Omental fat pad (tissue), 4 donors: ENCODE measurements around the gene FAR1. TPM values are rescaled to one million over a fixed set of nuclear protein-coding genes. Genes with fewer than 3 reads are reported as not detected.
"Not testable (repeated sequence)": the region's sequence is repeated elsewhere in the genome, so short reads cannot be mapped to it uniquely, and the experiment has no call there.

Experiments
- ATAC-seq: fragments of 150-250 bp; one replicate; pipeline ENCODE4 v1.9.1; 2016; ENCODE audit warnings: mild to moderate bottlenecking, moderate library complexity; ENCODE audit not compliant: low FRiP score
- DNase-seq: peaks from one replicate; pipeline ENCODE4 v3.0.0-alpha.2; 2019; ENCODE audit warnings: low spot score
- total RNA-seq, 4 donors: library from RNA; depleted of rRNA; stranded (reverse); fragments of >200 nt; gene quantifications; one replicate each; pipeline ENCODE4 v1.1.0, GENCODE V29; 2016
- TF ChIP-seq, protein P1 (sequence below), 3 donors: fragments of 450-650 bp; IDR thresholded peaks; one replicate each; pipeline ENCODE4 v1.5.1; 2016 to 2017; ENCODE audit warnings: antibody characterized with exemption in 3 of 3, mild to moderate bottlenecking in 3 of 3, moderate library complexity in 2 of 3

FAR1 gene, protein sequence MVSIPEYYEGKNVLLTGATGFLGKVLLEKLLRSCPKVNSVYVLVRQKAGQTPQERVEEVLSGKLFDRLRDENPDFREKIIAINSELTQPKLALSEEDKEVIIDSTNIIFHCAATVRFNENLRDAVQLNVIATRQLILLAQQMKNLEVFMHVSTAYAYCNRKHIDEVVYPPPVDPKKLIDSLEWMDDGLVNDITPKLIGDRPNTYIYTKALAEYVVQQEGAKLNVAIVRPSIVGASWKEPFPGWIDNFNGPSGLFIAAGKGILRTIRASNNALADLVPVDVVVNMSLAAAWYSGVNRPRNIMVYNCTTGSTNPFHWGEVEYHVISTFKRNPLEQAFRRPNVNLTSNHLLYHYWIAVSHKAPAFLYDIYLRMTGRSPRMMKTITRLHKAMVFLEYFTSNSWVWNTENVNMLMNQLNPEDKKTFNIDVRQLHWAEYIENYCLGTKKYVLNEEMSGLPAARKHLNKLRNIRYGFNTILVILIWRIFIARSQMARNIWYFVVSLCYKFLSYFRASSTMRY
- total RNA-seq: 10 to 100 TPM; 35.4 to 56.8 (median 45.4) TPM

DNA sequence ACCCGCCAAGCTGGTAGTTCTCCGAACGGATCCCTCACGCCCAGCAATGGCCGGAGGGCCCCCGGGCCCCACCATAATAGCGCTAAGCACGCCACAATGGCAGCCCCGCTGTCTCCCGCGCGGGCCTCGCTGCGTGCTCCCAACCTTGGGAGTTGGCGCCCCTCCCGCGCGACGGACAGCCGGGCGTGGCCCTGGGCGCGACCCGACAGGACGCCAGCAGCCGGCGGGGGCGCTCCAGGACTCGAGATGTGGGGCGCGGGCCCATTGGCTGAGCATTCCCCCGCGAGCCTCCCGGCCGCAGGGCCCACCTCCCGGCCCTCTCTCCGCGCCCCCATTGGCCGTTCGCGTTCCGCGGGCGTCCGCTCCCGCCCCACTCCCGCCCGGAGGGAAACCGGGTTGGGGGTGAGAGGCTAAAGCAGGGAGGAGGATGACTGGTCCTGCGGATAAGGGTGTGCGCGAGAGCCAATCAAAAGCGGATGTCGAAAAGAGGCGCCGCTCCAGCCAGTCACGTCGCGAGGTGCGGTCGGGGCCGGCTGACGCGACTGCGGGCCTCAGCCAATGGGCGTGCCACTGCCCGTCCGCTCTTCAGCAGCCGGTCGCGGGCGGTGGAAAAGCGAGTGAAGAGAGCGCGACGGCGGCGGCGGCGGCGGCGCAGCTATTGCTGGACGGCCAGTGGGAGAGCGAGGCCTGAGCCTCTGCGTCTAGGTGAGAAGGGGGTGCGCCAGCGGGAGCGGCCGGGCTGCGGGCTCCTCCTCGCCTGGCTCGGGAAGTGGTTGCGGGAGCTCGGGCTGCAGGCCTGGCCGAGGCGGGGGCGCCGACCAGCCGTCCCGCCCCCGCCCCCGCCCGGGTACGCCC, at the start of gene FAR1:
FAR1 (plus strand) TSS at position 567 of the 855 bp plus-strand sequence. CDS start 26,098 bp downstream, outside the sequence.
- TF ChIP-seq, protein P1, sequence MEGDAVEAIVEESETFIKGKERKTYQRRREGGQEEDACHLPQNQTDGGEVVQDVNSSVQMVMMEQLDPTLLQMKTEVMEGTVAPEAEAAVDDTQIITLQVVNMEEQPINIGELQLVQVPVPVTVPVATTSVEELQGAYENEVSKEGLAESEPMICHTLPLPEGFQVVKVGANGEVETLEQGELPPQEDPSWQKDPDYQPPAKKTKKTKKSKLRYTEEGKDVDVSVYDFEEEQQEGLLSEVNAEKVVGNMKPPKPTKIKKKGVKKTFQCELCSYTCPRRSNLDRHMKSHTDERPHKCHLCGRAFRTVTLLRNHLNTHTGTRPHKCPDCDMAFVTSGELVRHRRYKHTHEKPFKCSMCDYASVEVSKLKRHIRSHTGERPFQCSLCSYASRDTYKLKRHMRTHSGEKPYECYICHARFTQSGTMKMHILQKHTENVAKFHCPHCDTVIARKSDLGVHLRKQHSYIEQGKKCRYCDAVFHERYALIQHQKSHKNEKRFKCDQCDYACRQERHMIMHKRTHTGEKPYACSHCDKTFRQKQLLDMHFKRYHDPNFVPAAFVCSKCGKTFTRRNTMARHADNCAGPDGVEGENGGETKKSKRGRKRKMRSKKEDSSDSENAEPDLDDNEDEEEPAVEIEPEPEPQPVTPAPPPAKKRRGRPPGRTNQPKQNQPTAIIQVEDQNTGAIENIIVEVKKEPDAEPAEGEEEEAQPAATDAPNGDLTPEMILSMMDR (IDR thresholded peaks at IDR 0.05): no peak
- ATAC-seq (peak; percentile 99), DNase-seq (peak; percentile 78)

- TF ChIP-seq, protein P1 (IDR thresholded peaks at IDR 0.05): no peak
- no peak for DNase-seq
- no peak for ATAC-seq
Measured at GRCh38 chr11:13620063-13620462, 48.4 kb upstream of the FAR1 start.

- not testable (repeated sequence) for ATAC-seq, DNase-seq
Measured at GRCh38 chr11:13626818-13627217, 41.6 kb upstream of the FAR1 start.

DNA sequence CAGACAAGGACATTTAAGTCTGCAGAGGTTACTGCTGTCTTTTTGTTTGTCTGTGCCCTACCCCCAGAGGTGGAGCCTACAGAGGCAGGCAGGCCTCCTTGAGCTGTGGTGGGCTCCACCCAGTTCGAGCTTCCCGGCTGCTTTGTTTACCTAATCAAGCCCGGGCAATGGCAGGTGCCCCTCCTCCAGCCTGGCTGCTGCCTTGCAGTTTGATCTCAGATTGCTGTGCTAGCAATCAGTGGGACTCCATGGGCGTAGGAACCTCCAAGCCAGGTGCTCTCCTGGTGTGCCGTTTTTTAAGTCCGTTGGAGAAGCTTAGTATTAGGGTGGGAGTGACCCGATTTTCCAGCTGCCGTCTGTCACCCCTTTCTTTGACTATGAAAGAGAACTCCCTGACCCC, 39.8 kb upstream of the FAR1 start:
- not testable (repeated sequence) for ATAC-seq, DNase-seq

GRCh38 chr11:13629779-13630178, 38.7 kb upstream of the FAR1 start:
- no peak for DNase-seq
- TF ChIP-seq, protein P1 (IDR thresholded peaks at IDR 0.05): no peak
- no peak for ATAC-seq

DNA sequence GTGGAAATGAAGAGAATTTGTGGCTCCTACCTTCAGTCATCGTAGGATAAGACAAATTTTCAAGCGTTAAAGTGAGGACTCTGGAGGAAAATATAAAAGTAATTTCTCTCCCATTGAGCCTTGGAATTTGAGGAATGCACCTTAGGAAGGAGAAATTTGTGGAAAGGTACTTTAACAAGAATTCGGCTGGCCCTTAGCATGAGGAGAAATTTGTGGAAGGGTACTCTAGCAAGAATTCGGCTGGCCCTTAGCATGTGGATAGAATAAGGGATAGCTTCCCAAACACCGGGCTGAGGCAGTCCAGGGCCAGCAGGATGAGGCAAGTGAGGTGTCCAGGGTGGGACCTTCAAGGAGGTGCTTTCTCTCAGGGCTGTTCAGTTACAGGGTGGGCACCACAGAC, 33.2 kb upstream of the FAR1 start:
- DNase-seq (no peak), ATAC-seq (no peak)
- TF ChIP-seq, protein P1 (IDR thresholded peaks at IDR 0.05): no peak

DNA sequence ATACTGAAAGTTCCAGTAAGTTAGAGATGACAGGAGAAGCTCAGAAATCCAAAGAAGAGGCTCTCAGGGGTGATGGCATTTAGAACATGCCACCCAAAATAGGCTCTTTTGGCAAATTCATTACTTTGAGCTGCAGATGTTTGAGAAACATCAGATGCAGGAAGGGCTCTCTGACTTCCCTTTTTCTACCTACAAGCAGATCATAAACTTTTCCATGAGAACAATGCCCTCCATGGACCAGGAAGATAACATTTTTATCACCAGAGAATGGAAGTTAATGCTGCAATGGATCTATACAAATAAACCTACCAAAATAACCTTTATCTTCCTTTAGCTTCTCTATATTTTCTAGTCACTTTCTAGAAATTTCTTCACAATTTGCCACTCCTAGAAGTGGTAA, 32.7 kb upstream of the FAR1 start:
- TF ChIP-seq, protein P1 (IDR thresholded peaks at IDR 0.05): no peak
- DNase-seq: no peak
- no peak for ATAC-seq
